Erythroblast (primary cell): ENCODE data around the gene FKBP6.
"Not testable (repeated sequence)": the region's sequence is repeated elsewhere in the genome, so short reads cannot be mapped to it uniquely, and the experiment has no call there.

ENCODE experiments used
- GATA1 ChIP-seq: IDR thresholded peaks from 2 replicates; pipeline ENCODE4 v1.6.1; 2011; ENCODE audit warnings: low read depth, mild to moderate bottlenecking, control low read depth, low read length, moderate library complexity
- POLR2A ChIP-seq: IDR thresholded peaks from 2 replicates; pipeline ENCODE4 v1.6.1; 2011; ENCODE audit warnings: mild to moderate bottlenecking, low read length

GRCh38 chr7:73404860-73405259, 76.9 kb downstream of the FKBP6 start:
- TF ChIP-seq POLR2A, GATA1: not testable (repeated sequence)
